Eye (tissue), 1 donor: ENCODE results near the gene FAIM.
"Not testable (repeated sequence)": the region's sequence is repeated elsewhere in the genome, so short reads cannot be mapped to it uniquely, and the experiment has no call there.

Source experiments
- DNase-seq: peaks from one replicate; pipeline ENCODE4 v3.0.0-alpha.2; 2015

FAIM gene

DNA sequence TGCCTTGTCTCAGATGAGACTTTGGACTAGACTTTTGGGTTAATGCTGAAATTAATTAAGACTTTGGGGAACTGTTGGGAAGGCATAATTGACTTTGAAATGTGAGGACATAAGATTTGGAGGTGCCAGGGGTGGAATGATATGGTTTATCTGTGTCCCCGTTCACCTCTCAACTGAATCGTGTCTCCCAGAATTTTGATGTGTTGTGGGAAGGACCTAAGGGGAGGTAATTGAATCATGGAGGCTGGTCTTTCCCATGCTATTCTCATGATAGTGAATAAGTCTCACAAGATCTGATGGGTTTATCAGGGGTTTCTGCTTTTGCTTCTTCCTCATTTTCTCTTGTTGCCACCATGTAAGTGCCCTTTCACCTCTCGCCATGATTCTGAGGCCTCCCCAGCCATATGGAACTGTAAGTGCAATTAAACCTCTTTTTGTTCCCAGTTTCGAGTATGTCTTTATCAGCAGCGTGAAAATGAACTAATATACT, 4.4 kb upstream of the FAIM start:
- DNase-seq, result not testable (repeated sequence)

DNA sequence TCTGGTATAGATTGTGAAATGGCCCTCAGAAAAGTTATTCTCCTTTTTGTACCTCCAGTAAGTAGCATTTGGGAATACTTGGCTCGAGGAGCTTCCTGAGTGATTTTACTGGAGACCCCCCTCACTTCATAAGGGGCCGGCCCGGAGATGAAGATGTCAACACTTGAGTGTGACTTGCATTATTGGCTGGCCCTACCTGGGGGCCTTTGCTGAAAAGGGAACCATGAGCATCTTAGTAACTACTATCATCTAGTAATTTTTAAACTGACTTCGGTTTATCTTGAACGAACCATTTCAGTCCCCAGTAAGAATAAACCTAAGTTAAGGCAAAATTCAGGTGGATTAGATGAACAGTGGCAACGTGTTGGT, 1.3 kb downstream of the FAIM start:
- DNase-seq, result no peak

DNA sequence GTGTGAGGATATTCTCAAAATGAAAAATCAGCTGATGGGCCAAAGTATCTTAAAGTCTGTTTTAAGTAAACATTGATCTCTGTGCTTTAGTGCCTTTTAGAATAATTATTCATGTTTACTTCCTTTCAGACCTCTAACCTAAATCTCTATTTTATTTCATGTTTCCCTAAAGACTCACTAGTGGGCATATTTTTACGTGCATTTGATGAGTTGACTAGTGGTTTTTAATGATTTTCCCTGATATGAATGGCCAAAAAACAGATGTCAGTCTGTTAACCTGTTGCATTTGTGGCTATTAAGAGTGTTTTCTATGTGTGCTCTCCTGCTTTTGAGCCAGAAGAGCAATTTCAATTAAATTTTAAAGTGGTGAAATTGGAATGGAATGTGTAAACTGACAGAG, 6.9 kb downstream of the FAIM start:
- no peak for DNase-seq

DNA sequence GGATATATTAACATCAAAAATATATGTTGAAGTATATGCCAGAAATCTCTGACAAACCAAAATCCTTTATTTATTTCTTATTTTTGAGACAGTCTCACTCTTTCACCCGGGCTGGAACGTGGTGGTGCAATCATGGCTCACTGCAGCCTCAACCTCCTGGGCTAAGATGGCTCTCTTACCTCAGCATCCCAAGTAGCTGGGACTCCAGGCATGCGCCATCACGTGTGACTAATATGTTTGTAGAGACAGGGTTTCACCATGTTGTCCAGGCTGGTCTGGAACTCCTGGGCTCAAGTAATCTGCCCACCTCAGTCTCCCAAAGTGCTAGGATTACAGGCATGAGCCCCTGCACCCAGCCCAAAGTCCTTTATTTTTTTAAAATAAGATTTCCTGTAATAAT, 11.9 kb downstream of the FAIM start:
- no peak for DNase-seq

DNA sequence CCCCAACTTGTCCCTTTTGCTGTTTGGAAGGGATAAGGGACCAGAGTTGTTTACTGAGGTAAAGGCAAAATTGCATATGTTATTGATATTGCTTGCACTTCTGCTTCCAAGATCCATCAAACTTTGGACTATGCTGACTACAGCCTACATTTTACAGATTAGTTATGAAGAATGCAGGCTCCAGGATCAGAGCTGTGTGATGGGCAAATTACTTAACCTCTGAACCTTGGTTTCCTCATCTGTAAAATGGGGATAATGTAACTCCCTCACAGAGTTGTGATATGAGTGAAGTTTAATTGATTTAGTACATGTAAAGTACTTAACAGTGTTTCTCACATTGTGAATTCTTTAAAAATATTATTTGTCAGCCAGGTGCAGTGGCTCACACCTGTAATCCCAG, 15.9 kb downstream of the FAIM start:
- no peak for DNase-seq

DNA sequence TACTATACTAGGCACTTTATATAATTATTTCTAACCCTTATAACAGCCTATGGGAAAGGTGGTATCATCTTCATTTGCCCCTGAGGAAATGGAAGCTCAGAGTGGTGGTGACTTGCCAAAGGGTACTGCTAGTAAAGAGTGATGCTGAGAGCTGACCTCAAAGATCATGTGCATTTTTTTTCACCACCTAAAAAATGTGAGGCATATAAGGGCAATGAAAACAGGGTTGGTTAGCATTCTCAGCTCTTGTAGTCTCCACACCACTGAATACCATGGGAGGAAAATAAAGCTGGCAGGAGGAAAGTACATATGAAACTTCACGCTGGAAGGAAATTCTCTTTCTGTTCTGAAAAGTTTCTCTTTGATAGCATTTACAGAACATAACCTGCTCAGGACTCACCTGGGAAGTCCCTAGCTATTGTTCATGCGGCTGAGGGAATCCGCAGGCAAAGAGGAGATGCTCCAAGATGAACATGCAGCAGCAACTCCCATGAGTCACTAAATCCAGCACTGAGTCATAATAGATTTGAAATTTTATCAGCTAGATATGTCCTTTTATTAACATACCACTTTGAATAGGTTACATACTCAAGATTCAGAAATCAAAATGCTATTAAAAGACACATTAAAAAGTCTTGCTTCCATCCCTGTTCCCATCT, 17.3 kb downstream of the FAIM start:
- DNase-seq, result no peak

DNA sequence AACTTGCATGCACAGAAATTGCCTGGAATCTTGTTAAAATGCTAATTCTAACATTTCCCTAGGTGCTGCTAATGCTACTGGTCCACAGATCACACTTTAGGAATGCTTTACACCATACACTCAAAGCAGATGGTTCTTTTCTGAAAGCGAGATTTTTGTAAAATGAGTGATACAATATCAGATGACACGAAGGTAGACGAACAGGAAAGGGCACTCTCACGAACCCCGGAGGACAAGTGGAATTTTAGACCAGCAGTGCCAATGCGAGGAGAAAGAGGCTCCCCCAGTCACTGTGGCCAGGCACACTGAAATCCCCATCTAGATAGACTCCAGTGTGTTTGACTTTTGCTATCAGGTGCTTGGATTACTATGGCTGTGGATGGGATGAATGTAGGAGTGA, 21.0 kb downstream of the FAIM start:
- no peak for DNase-seq

DNA sequence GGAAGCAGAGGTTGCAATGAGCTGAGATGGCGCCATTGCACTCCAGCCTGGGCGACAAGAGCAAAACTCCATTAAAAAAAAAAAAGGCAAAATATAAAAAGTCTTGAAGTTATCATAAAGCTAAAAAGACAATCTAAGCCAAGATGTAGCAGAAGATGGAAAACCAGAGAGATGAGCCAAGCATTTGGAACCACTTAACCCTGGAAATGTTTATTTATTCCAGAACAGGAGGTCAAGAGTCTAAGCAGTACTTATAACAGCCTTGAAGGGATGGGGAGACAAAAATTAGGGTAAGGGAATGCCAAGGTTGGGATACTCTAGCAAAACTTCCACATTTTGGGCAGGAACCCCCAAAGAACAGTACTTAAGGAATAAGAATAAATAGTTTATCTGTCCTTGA, 30.1 kb downstream of the FAIM start:
- no peak for DNase-seq

DNA sequence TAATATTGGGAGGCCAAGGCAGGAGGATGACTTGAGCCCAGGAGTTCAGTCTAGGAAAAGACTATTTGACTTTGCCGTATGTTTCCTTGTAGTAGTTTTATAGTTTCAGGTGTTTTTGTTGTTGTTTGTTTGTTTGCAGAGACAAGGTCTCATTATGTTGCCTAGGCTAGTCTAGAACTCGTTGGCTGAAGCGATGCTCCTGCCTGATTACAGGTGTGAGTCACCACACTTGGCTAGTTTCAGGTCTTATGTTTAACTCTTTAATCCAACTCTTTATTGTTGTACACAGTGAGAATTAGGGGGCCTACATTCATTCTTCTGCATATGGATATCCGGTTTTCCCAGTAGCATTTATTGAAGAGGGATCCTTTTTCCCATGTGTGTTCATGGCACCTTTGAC, 32.0 kb downstream of the FAIM start:
- no peak for DNase-seq

DNA sequence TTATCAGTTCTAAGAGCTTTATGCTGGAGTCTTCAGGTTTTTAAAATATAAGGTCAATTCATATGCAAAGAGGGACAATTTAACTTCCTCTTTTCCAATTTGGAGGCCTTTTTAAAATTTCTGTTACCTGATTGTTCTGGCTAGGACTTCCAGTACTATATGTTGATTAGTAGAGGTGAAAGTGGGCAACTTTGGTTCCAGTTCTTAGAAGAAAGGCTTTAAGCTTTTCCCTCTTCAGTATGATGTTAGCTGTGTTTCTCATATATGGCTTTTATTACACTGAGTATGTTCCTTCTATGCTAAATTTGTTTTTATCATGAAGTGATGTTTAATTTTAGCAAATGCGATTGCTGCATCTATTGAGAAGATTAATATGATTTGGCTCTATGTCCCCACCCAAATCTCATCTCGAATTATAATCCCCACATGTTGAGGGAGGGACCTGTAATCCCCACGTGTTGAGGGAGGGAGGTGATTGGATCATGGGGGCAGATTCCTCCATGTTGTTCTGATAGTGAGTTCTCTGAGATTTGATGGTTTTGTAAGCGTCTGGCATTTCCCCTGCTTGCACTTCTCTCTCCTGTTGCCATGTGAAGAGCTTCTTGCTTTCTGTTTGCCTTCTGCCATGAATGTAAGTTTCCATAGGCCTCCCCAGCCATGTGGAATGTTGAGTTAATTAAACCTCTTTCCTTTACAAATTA, 33.8 kb downstream of the FAIM start:
- no peak for DNase-seq

DNA sequence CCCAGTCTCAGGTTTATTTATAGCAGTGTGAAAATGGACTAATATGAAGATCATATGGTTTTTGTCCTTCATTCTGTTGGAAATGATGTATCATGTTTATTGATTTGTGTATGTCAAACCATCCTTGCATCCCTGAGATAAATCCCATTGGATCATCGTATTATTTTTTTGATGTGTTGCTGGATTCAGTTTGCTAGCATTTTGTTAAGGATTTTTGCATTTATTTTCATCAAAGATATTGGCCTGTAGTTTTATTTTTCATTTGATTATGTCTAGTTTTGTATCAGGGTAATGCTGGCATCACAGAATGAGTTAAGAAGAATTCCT, 34.3 kb downstream of the FAIM start:
- DNase-seq, result no peak

DNA sequence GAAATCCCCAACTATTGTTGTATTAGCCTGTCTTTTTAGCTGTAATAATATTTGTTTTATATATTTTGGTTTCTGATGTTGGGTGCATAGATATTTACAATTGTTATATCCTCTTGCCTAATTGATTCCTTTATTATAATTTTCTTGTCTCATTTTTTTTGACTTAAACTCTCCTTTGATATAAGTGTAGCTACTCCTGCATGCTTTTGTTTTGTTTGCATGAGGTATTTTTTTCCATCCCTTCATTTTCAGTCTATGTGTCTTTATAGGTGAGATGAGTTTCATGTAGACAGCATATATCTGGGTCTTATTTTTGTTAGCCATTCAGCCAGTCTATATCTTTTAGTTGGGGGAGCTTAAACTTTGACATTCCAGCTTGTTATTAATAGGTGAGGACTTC, 37.4 kb downstream of the FAIM start:
- no peak for DNase-seq

DNA sequence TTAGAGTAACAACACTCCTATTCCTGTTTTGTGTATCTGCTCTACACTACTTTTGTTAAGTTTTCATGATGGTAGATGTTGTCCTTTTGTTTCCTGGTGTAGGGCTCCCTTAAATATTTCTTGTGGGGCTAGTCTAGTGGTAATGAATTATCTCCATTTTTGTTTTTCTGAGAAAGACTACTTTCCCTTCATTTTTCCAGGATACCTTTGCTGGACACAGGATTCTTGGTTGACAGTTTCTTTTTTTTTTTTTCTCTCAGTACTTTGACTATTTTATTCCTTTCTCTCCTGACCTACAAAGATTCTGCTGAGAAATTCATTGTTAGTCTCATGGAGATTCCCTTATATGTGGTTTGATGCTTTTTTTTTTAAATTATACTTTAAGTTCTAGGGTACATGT, 37.9 kb downstream of the FAIM start:
- DNase-seq, result peak; percentile 16

DNA sequence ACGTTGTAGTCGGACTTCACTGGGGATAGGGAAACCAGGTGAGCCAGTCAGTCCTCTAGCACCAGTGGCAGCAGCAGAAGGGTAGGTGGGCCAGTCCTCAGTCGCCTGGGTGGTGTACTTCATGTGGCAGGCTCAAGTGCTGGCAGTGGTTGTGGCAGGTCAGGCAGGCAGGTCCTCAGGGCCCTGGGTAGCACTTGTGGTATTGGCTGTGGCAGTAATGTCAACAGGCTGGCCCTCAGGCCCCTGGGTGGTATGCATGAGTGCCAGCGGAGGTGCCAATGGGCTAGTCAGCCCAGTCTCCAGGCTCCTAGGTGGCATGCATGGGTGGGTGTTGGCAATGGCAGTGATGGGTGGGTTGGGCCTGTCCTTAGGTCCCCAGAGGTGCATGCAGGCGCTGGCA, 40.6 kb downstream of the FAIM start:
- no peak for DNase-seq

DNA sequence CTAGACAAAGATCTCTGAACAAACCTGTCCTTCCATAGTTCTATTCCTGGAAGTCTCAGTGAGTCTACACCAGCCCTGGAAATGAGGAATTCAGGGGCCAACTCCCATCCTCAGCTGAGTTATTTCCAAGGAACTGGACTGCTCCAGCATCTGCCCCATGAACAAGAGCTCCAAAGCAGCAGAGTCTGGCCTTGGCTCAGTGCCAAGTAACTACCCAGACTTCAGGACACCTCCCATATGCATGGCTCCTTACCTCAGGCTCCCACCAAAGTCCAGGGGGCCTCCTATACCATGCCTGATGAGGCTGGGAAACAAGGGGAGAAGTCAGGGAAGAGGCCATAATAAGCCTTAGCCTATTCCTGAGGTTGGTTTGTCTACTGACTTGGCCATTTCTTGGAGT, 45.0 kb downstream of the FAIM start:
- DNase-seq, result no peak

DNA sequence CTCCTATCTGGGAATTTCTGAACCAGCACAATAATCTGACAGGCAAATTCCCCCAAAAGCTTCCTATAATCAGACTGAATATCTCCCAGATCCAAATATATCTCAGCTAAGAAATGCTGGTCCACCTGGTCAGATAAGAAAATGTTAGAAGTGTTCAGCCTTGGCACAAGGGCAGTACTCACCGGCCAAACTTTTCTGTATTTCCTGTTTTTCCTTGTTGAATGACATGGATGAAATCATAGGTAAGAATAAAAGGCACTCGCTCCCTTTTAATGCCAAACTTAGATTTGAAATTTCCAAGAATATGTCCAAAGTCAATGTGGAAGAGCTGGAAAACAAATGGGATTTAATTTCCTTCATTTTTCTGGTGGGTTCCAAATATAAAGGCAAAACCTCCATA, 48.9 kb downstream of the FAIM start:
- DNase-seq, result no peak

DNA sequence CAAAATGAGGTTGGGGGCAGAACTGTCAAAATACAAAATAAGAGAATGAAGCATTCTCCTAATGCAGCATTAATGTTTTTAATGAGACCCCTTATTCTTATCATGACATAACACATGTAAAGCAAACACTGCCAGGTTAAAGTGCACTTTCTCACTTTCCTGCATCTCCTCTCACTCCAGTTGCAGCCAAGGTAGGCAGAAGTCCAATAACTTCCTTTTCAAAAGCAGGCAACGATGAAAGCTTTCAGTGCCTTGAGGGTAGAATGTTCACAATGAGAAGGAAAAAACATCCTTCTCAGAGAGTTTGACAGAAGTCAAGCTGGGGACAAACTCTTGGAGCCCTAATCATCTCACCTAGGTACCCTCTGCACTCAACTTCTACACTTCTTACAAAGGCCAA, 59.5 kb downstream of the FAIM start:
- no peak for DNase-seq

DNA sequence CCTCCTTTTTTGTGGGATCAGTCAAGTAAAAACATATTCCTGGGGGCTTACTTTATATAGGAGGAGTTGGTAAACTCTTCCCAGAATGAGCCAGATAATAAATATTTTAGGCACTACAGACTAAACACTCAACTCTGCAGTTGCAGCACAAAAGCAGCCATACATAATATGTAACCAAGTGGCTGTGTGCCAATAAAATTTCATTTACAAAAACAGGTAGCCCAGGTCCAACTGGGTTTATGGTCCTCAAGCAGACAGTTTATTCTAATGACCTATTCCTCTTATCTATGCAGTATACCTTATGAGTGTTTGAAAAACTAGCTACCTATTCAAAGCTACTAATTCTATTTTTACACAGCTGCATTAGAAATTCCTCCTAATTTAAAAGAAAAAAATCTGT, 61.8 kb downstream of the FAIM start:
- no peak for DNase-seq

DNA sequence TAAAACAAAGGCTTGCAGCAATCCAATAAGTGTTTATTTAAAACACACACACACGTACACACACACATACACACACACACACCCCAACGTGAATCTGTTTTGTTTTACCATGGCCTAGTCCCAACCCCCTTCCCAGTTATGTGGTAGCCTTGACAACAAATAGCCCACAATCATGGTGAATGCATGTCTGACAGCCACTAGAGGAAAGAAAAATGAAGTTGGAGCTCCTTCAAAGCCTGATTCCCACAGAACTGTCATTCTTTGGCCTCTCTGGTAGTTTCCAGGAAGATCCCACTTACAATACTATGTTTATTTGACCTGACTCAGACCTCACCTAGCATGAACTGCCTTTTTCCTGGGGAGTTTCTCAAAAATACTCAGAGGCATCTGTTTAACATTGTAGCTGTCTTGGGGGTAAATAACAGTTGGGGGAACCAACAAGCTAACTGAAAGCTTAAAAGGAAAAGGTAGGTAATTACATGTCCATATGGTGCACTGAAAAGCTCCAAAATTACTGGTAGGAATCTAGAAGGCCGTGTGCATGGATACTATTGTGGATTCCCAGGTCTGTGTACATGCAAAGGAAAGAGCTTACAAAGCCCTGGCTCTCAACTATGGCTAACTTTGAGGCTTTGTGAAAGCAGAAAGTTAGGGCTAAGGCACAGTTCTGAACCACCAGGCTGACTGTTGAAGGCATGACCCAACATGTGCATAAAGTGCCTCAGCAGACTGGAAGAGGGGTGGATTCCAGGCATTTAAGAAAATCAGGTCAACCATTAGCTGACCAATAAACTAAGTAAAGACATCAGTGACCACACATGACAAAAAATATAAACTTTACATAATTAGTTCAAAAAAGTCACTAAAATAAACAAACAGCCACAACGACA, 65.3 kb downstream of the FAIM start:
- DNase-seq, result no peak

DNA sequence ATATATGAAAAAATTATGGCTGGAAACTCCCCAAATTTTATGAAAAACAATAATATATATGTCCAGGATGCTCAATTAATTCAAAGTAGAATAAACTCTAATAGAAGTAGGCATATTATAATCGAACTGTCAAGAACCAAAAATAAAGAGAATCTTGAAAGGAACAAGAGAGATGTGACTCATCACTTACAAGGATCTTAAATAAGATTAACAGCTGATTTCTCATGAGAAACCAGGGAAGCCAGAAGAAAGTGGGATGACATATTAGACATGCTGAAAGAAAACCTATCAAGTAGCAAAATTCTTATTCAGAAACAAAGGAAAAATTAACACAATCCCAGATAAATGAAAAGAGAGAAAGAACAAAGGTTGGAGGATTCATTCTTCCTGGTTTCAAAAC, 66.8 kb downstream of the FAIM start:
- no peak for DNase-seq

DNA sequence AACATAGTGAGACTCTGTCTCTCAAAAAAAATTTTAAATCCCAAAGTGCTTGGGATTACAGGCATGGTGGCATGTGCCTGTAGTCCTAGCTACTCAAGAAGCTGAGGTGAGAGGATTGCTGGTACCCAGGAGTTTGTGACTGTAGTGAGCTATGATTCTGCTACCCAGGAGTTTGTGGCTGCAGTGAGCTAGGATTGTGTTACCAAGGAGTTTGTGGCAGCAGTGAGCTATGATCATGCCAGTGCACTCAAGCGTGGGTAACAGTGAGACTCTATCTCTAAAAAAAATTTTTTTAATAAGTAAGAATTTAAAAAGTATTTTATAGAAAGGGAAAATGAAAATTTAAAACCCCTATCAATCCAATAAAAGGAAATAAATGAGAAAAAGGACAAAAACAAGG, 69.5 kb downstream of the FAIM start:
- DNase-seq, result no peak

DNA sequence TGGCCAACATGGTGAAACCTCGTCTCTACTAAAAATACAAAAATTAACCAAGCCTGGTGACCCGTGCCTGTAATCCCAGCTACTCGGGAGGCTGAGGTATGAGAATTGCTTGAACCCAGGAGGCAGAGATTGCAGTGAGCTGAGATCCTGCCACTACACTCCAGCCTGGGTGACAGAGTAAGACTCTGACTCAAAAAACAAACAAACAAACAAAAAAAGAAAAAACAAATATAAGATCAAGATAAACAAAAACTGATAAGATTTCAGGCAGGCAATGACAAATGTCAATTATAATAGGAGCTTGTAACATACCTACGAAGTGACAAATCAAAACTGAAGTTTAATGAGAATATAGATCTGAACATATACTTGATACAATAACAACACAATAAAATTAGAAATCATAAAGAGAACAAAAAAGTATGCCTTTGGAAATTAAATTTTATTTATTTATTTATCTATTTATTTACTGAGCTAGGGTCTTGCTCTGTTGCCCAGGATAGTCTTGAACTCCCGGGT, 70.4 kb downstream of the FAIM start:
- DNase-seq, result no peak

DNA sequence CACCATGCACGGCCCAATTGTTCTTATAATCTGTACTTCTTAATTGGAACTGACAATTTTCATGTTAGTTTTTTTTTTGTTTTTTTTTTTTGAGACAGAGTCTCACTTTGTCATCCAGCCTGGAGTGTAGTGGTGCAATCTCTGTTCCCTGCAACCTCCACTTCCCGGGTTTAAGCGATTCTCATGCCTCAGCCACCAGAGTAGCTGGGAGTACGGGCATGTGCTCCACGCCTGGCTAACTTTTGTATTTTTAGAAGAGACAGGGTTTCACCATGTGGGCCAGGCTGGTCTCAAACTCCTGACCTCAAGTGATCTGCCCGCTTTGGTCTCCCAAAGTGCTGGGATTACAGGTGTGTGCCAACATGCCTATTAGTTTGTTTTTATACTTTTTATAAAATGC, 72.4 kb downstream of the FAIM start:
- DNase-seq, result not testable (repeated sequence)
